GM21526 (cell line): ENCODE results near the gene PLEKHG4B.
A peak's percentile ranks its signal among the peaks of the same experiment; 100 is the strongest.
"Not testable (repeated sequence)": the region's sequence is repeated elsewhere in the genome, so short reads cannot be mapped to it uniquely, and the experiment has no call there.

Source experiments
- ATAC-seq: cut with Tn5 transposase; IDR thresholded peaks from one replicate; pipeline ENCODE4 v1.9.1; 2021; ENCODE audit warnings: moderate library complexity; ENCODE audit not compliant: unreplicated experiment, low FRiP score

Gene PLEKHG4B

DNA sequence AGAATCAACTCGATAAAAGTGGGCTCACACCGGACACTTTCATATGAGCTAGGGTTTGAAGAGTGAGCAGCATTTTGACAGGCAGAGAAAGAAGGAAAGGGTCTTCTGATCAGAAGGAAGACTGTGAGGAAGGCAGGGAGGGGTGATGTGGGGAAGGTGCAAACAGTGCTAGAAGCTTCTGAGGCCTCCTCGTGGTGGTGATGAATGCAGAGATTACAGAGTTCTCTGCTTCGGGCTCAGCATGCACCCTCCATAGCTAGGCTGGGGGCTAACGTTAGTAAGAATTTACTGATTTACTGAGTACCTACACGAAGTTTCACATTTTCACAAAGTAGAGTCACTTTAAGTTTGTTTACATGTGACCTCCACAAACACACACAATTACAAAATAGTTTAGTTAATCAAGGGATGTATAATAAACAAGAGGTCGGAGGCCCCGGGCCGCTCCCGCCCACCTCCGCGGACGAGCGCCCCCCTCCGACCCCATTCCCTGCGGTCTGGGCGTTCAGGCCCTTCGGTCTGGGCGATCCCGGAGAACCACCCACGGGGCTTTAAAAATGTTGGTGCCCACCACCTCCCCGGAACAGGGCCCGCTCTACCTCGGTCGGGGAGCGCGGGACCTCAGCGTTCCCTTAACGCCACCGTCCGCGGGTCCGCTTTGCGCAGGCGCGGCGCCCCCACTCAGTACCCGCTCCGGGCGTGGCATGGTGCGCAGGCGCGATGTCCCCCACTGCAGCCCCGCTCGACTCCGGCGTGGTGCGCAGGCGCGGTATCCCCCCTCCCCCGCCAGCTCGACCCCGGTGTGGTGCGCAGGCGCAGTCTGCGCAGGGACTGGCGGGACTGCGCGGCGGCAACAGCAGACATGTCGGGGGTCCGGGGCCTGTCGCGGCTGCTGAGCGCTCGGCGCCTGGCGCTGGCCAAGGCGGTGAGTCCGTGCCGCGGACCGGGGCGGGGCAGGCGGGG is 125.8 kb downstream of the PLEKHG4B start, which contains the start of the genes CCDC127 and SDHA:
CCDC127 (minus strand) TSS at position 660 of the 963 bp plus-strand sequence. CDS start 1,304 bp downstream, outside the sequence.
SDHA (plus strand) TSS at position 827 of the 963 bp plus-strand sequence; CDS start at position 863, 36 bp downstream.
- ATAC-seq: peak; percentile 80

DNA sequence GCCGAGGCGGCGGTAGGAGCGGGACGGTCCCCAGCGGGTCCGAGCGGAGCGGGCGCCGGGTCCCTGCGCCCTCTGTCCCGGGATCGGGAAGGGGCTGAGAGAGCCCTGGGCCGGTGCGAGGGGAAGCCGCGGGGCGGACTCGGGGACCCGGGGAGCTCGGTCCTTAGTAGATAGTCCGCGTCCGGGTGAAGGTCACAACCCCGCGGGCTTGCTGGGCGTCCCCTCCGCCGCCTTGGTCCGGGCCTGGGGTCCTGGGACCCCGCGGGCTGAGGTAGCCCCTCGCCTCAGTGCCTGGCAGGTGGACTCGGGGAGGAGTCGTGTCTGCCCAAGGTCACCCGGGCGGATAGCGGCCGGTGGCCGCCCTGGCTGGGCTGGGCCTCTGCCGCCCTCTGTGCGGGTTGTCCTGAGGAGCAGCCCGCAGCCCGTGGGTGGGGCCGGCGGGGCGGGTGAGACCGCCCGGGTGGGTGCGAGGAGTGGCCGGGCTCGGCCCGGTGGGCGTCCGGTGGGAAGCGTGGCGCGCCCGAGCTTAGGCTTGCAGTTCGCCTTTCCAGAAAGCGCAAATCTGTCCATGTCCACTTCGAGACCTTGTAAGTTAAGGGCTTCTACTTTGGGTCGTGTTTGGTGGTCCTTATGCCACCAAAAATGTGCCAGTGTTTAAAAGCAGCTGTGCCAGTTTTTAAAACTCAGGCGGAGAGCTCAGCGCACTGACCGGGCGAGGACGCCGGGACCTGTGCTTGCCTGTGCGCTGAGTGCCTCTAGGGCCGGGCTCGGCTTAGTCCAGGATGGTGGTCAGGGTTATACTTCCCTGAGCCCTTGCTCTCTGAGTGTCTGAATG is 126.7 kb downstream of the PLEKHG4B start:
- peak; percentile 33 for ATAC-seq

DNA sequence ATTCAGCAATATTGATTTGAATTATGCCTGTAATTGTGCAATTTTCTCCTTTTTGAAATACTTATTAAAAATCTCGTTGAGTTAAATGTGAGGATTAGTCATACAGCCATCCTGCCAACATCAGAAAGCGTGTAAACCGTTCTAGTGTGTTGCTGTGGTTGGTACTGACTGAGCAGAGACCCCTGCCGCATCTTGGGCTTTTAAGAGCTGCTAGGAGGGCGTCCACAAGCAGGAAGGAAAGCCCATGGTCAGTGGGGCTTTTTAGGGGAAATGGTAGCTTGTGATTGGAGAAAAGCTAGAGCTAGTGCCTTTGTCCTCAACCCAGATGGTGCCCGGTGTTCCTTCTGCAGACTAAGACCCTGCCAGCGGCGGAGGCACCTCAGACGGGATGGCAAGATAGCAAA is 127.5 kb downstream of the PLEKHG4B start:
- no peak for ATAC-seq

DNA sequence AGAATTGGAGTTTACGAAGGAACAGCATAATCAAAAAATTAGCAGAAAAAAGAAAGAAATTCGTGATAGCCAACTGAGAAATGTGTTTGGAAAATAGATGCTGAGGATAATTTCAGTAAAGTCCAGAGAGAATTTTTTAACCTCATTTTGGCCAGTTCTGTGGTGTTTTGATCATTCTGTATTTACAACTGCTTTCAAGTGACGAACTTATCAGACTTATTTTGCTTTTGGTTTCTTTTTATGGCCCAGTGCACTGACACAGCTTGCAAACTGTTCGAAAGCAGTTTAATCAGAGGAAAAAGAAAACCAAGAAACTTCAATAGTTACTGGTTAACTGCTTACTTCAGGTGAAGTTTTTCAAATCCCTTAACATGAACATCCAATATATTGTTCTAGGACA is 128.0 kb downstream of the PLEKHG4B start:
- ATAC-seq: no peak

DNA sequence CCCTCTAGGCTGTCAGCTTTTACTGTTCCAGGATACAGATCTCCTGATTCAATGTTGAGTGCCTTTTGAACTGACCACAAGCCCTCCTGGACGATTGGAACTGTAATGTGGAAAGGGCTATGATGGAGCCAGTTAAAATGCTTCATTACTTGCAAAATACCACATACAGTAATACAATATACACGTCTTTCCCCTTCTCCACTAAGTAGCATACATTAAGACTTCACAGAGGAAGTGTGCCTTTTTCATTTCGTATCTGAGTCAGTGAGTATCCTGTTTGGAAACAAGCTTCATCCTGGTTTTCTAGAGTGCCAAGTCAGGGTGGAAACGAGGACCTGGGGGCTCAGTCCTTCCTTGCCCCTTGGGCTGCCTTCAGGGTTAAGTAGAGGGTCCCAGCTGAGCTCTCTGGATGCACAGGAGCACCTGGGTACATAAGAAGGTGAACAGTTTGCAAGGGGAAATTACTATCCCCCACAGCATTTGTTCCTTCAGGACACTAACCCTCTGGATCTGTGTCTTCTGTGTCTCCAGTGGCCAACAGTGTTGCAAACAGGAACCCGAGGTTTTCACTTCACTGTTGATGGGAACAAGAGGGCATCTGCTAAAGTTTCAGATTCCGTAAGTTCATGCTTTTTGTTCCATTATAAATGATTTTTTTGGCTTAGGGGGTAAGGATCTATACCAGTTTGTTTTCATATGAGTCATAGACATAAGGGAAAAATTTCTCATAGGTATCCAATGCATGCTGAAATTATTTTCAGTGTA is 131.2 kb downstream of the PLEKHG4B start:
- ATAC-seq: not testable (repeated sequence)

DNA sequence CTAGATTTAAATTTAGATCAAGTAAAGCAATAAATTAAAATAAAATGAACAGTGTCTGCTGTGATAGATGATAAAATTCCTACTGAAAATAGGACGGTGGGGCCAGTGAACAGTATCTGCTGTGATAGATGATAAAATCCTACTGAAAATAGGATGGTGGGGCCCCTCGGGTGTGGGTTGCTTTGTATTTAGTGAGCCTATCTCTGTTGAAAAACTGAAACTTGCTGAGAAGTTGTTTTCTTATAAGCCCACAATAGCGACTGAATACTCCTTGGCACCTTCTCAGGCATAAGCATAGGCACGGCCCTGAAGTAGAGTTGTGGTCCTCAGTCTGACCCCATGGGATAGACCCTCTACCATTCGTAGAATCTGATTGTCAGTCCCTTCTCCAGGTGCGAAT is 131.8 kb downstream of the PLEKHG4B start:
- ATAC-seq: no peak

DNA sequence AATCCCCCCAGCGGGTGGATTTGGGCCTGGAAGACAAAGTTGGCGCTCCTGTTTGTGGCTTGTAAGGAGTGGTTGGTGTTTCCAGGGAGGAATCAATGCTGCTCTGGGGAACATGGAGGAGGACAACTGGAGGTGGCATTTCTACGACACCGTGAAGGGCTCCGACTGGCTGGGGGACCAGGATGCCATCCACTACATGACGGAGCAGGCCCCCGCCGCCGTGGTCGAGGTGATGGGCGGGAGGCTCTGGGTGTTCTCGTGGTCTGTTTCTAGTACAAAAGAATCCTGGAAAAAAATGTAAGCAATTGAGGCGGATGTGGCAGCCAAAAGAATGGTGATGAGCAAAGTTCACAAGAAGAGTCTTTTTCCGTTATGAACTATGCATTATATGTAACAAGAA is 133.4 kb downstream of the PLEKHG4B start:
- no peak for ATAC-seq

DNA sequence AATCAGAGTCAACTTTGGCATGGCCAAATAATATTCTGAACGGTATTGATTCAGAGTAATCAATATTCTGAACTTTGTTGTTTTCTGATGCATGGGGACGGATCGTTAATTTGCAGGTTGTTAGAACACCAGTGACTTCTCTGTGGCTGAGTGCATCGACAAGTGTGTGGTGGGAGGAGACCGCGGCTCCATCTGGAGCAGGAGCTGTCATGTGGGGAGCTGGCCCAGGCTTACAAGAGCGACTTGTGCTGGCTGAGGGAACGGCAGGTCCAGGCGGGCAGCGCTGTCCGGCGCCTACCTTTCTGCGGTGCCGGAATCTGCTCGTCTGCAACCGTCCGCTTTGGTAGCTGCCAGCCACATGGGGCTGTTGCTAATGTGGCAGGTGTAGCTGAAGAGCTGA is 135.4 kb downstream of the PLEKHG4B start:
- ATAC-seq: not testable (repeated sequence)

DNA sequence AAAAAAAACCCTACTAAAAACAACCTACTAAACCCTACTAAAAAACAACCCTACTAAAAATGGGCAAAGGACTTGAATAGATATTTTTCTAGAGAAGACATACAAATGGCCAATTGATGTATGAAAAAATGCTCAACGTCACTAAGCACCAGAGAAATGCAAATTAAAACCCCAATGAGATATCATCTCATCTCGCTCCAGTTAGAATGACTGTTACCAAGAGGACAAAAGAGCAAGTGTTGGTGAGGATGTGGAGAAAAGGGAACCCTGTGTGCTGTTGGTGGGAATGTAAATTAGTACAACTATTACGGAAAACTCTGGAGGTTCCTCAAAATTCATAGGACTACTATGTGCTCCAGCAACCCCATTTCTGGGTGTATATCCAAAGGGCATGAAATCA is 136.9 kb downstream of the PLEKHG4B start:
- ATAC-seq: no peak

DNA sequence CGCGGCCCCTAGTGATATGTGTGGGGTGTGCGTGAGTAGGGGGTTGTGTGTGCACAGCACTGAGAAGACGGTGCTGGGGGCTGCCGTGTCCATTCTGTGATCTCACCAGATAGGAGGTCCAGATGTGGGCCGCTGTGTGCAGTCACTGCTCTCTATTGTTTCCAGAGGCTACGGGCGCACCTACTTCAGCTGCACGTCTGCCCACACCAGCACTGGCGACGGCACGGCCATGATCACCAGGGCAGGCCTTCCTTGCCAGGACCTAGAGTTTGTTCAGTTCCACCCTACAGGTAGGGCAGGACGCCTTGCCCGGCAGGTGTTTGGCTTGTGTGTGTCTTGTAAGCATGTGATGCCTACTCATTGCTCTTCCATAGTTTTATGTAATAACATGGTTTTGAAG is 138.7 kb downstream of the PLEKHG4B start:
- no peak for ATAC-seq

DNA sequence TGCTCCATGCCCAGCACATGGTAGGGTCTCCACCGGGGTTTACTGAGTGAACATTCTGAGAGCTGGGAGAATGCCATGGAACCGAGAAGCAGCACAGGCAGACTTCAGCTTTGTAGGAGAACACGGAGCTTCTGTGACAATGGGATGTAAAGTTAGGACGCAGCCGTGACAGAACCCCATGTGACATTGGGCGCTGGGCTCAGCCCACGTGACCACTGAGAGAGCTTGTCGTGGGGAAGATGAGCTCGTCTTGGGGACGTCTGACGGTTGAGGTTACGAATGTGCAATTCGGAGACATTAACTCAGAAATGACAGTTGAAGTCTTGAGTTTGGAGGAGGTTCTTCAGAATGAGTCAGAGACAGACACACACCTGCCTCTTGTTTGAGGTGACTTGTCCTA is 139.7 kb downstream of the PLEKHG4B start:
- ATAC-seq: no peak

DNA sequence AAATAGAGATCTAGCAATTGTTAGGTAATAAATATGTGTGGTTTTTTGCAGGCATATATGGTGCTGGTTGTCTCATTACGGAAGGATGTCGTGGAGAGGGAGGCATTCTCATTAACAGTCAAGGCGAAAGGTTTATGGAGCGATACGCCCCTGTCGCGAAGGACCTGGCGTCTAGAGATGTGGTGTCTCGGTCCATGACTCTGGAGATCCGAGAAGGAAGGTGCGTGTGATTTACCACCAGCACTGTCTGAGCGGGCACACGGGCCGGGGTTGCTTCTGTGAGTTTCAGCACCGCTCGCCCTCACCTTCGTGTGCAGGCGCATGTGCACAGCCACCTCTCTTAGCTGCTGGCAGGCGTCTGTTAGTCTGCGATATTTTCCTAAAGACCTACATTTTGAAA is 141.5 kb downstream of the PLEKHG4B start:
- not testable (repeated sequence) for ATAC-seq

DNA sequence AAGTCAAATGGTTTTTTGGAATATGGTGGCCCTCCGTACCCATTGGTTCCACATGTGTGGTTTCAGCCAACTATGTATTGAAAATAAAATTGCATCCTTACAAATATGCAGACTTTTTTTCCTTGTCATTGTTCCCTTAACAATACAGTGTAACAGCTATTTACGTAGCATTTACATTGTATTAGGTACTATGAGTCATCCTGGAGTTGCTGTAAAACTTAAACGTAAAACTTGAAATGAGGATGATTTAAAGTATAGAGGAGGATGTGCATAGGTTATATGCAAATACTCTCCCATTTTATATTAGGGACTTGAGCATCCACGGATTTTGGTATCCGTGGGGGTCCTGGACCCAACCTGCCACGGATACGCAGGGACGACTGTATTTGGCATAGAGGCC is 142.5 kb downstream of the PLEKHG4B start:
- no peak for ATAC-seq

DNA sequence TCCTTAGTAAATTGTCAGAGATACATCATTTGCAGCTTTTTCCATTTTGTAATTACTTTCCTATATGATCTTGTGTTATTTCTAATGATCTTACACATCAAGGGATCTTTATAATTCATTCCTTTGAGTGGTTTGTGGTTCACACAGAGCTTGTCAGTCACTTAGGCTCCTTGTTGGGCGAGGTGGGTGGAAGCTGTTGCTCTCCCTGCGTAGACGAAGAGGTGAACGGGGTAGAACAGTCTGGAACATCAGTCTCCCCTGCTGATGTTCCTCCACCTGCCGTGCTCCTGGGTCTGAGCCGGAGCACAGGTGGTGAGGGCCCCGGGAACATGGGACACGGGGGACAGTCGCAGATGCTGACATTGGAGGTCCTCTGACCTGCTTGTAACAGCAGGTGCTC is 143.6 kb downstream of the PLEKHG4B start:
- not testable (repeated sequence) for ATAC-seq

DNA sequence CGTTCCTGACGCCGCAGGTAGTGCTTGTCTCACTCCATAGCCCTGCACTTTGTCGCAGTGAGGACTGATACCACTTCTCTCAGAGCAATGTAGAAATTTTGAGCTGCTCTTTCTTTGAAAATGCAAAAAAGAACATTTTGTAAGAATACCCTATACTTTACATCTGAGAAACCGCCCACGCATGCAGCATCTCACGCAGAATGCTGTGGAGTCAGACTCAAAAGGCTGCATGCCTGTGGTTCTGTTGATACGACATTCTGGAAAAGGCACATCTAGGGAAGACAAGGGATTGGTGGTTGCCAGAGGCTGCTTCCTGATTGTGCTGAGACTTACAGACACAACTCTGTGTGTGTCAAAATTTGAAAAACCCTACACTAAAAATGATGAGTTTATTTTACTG is 146.0 kb downstream of the PLEKHG4B start:
- not testable (repeated sequence) for ATAC-seq
